K562 (cell line): ENCODE data around the gene ICAM1. TPM values are rescaled to one million over a fixed set of nuclear protein-coding genes. Genes with fewer than 3 reads are reported as not detected.
A peak's percentile ranks its signal among the peaks of the same experiment; 100 is the strongest.

Experiments used
- ATAC-seq: fragments of 200-7000 bp; cut with Tn5 transposase; 3 replicates; pipeline ENCODE4 v1.9.1; 2020; ENCODE audit warnings: moderate library complexity
- BruUV-seq: library from RNA; stranded (reverse); fragments of 400-500 nt; replicated peaks from 2 replicates; lab custom pipeline; 2021; lab: Mats Ljungman, UMichigan
- CTCF ChIA-PET: fragments of 300-600 bp; formaldehyde crosslinking; extraction: SDS; loops from one replicate; lab custom pipeline; 2021; ENCODE audit warnings: low intra/inter-chr PET ratio; lab: Yijun Ruan, JAX
- POLR2A ChIA-PET: fragments of 300-600, 350-650 bp; sonication (Branson Sonifier 250); formaldehyde crosslinking; extraction: SDS; loops from one replicate; lab custom pipeline; 2021; ENCODE audit warnings: antibody characterized with exemption, inconsistent platforms; lab: Yijun Ruan, JAX
- DNase-seq, 4 experiments: peaks; one replicate each; pipeline versions ENCODE4 v3.0.0 to v3.0.0-alpha.2; 2011 to 2018; ENCODE audit warnings: low spot score in 3 of 4, mixed read lengths in 3 of 4; ENCODE audit errors: extremely low read depth in 1 of 4
- FAIRE-seq: peaks from 2 replicates; lab custom pipeline; 2011; peaks lifted over from hg19 to GRCh38; lab: Jason Lieb, UNC
- H2AFZ ChIP-seq: 2 replicates; pipeline ENCODE4 v1.6.0; 2011; ENCODE audit warnings: low read depth, low read length, control low read depth, inconsistent platforms
- H3K27ac ChIP-seq: fragments of 200-600 bp; 3 replicates; pipeline ENCODE4 v1.8.0; 2011; ENCODE audit warnings: low read depth, mild to moderate bottlenecking, control low read depth, inconsistent platforms, low read length, moderate library complexity, mixed read lengths; ENCODE audit errors: extremely low read depth
- H3K27me3 ChIP-seq, 2 experiments: fragments of 300-600 bp in 1 of 2; 2 replicates in 1 of 2; 3 replicates in 1 of 2; pipeline versions ENCODE4 v1.6.0 to v1.8.0; 2011; ENCODE audit warnings: inconsistent platforms in 2 of 2, low read length in 2 of 2, mild to moderate bottlenecking in 1 of 2, mixed read lengths in 1 of 2, moderate library complexity in 1 of 2; ENCODE audit not compliant: control insufficient read depth in 2 of 2, insufficient read depth in 2 of 2
- H3K36me3 ChIP-seq: fragments of 300-600 bp; 3 replicates; pipeline ENCODE4 v1.8.0; 2011; ENCODE audit warnings: mild to moderate bottlenecking, low read length, inconsistent platforms; ENCODE audit not compliant: control insufficient read depth, insufficient read depth
- H3K4me1 ChIP-seq, 2 experiments: fragments of 200-600 bp in 1 of 2; replicated peaks in 1 of 2; 2 replicates in 1 of 2; 3 replicates in 1 of 2; pipeline versions ENCODE4 v1.5.1 to v1.8.0; 2011; ENCODE audit warnings: inconsistent platforms in 2 of 2, low read length in 2 of 2, mild to moderate bottlenecking in 1 of 2, mixed read lengths in 1 of 2, moderate library complexity in 1 of 2; ENCODE audit not compliant: control insufficient read depth in 2 of 2, insufficient read depth in 2 of 2
- H3K4me2 ChIP-seq: 2 replicates; pipeline ENCODE4 v1.6.1; 2011; ENCODE audit warnings: low read length, control low read depth, inconsistent platforms, mixed read lengths; ENCODE audit not compliant: insufficient read depth
- H3K4me3 ChIP-seq: fragments of 200-600 bp; sonication (generic), shearing (Covaris generic); 2 replicates; pipeline ENCODE4 v1.5.1; 2016; ENCODE audit warnings: control low read depth, inconsistent platforms
- H3K79me2 ChIP-seq: fragments of 200-600 bp; 3 replicates; pipeline ENCODE4 v1.8.0; 2011; ENCODE audit warnings: low read length, inconsistent platforms; ENCODE audit not compliant: control insufficient read depth, insufficient read depth
- H3K9ac ChIP-seq, 2 experiments: 2 replicates each; pipeline versions ENCODE4 v1.6.0 to v1.6.1; 2011; ENCODE audit warnings: low read depth in 2 of 2, low read length in 2 of 2, control low read depth in 1 of 2, inconsistent platforms in 1 of 2, mild to moderate bottlenecking in 1 of 2, mixed read lengths in 1 of 2; ENCODE audit not compliant: insufficient read depth in 1 of 2
- H3K9me1 ChIP-seq: one replicate; pipeline ENCODE4 v1.6.0; 2011; ENCODE audit warnings: inconsistent platforms, mild to moderate bottlenecking, low read length, moderate library complexity; ENCODE audit not compliant: control insufficient read depth, insufficient read depth
- H3K9me3 ChIP-seq: replicated peaks from 2 replicates; pipeline ENCODE4 v1.5.1; 2011; ENCODE audit warnings: low read depth, low read length, inconsistent platforms; ENCODE audit not compliant: control insufficient read depth, insufficient read depth
- H4K20me1 ChIP-seq: replicated peaks from 2 replicates; pipeline ENCODE4 v1.6.1; 2011; ENCODE audit warnings: low read length, inconsistent platforms, mixed read lengths; ENCODE audit not compliant: control insufficient read depth, insufficient read depth
- C11orf30 ChIP-seq: fragments of 450-650 bp; IDR thresholded peaks from 2 replicates; pipeline ENCODE4 v1.6.1; 2016; ENCODE audit warnings: low read depth, mild to moderate bottlenecking
- CBFA2T3 ChIP-seq: fragments of 450-650 bp; IDR thresholded peaks from 2 replicates; pipeline ENCODE4 v1.6.1; 2017
- CC2D1A ChIP-seq: fragments of 450-650 bp; IDR thresholded peaks from 2 replicates; pipeline ENCODE4 v1.6.1; 2017; ENCODE audit warnings: mild to moderate bottlenecking
- HNRNPUL1 ChIP-seq: fragments of 200-400 bp; formaldehyde crosslinking; IDR thresholded peaks from 2 replicates; pipeline ENCODE4 v1.6.1; 2017; ENCODE audit warnings: low read length
- KHSRP ChIP-seq: fragments of 450-650 bp; IDR thresholded peaks from 2 replicates; pipeline ENCODE4 v1.6.1; 2017
- MAFG ChIP-seq: fragments of 450-650 bp; conservative IDR thresholded peaks from 2 replicates; pipeline ENCODE4 v1.6.1; 2016; ENCODE audit warnings: missing genetic modification characterization, missing compliant biosample characterization
- MBD1 ChIP-seq: fragments of 250-450 bp; sonication (Bioruptor Pico); IDR thresholded peaks from 2 replicates; pipeline ENCODE4 v1.8.0; 2022; ENCODE audit warnings: inconsistent platforms
- PHF21A ChIP-seq: fragments of 450-650 bp; IDR thresholded peaks from 2 replicates; pipeline ENCODE4 v1.6.1; 2017; ENCODE audit warnings: low read depth, borderline replicate concordance
- RBM14 ChIP-seq: fragments of 200-400 bp; formaldehyde crosslinking; IDR thresholded peaks from 2 replicates; pipeline ENCODE4 v1.6.1; 2018; ENCODE audit warnings: low read depth, mild to moderate bottlenecking, low read length, moderate library complexity, borderline replicate concordance; ENCODE audit not compliant: insufficient read depth
- REST ChIP-seq, 2 experiments: fragments of 450-650 bp; formaldehyde crosslinking in 1 of 2; IDR thresholded peaks; 2 replicates each; pipeline versions ENCODE4 v1.4.0 to v1.6.1; 2014 to 2020; ENCODE audit warnings: mild to moderate bottlenecking in 2 of 2, borderline replicate concordance in 1 of 2, low read depth in 1 of 2
- TGIF2 ChIP-seq: sonication (generic); formaldehyde crosslinking; IDR thresholded peaks from 2 replicates; pipeline ENCODE4 v1.8.1; 2022; ENCODE audit warnings: mild to moderate bottlenecking, missing genetic modification reagents, moderate library complexity
- ZNF217 ChIP-seq: sonication (generic); formaldehyde crosslinking; IDR thresholded peaks from 2 replicates; pipeline ENCODE4 v1.8.0; 2022; ENCODE audit warnings: mild to moderate bottlenecking, missing genetic modification reagents
- ZNF263 ChIP-seq: sonication (generic); formaldehyde crosslinking; IDR thresholded peaks from 2 replicates; pipeline ENCODE4 v1.8.0; 2022; ENCODE audit warnings: mild to moderate bottlenecking, missing genetic modification reagents, borderline replicate concordance
- WGBS: fragments of 100-300 bp; shearing (Covaris generic); methylation state at CpG from one replicate; pipeline ENCODE4 v1.1.6; 2016; ENCODE audit warnings: low coverage, mixed read lengths; ENCODE audit not compliant: insufficient coverage; ENCODE audit errors: missing lambda C conversion rate; 5-methylcytosine and 5-hydroxymethylcytosine counted together
- in situ Hi-C: fragments of 300-500 bp; cut with MboI; formaldehyde crosslinking; loops from 4 replicates; pipeline ENCODE4 v1.15.0; 2018; ENCODE audit warnings: inconsistent platforms, mixed read lengths
- intact Hi-C: fragments of 100-400 bp; cut with micrococcal nuclease; formaldehyde crosslinking; loops from 2 replicates; pipeline ENCODE4 v1.14.2; 2022
- polyA plus RNA-seq, 8 experiments: library from polyadenylated mRNA; depleted of rRNA in 4 of 8; stranded (reverse) in 5 of 8; unstranded in 3 of 8; fragments of >200 nt; fragmentation: Nextera tagmentation in 2 of 8; fragmentation: Illumina TruSeq in 1 of 8; extraction: Ambion mirVana in 2 of 8; extraction: Trizol in 1 of 8; gene quantifications; 2 replicates each; pipeline versions ENCODE4 v1.2.1 to v1.2.3, GENCODE V29; 2011 to 2014; ENCODE audit warnings: inconsistent platforms in 1 of 8, missing spikeins in 1 of 8
- total RNA-seq, 7 experiments: library from RNA; depleted of rRNA in 6 of 7; stranded (reverse); fragments of >200 nt in 6 of 7; fragmentation: Illumina TruSeq in 2 of 7; extraction: Trizol in 2 of 7; gene quantifications; 2 replicates each; pipeline versions ENCODE4 v1.2.1 to v1.2.3, GENCODE V29; 2011 to 2021; ENCODE audit warnings: low replicate concordance in 1 of 7

ICAM1 gene
- total and polyA plus RNA-seq, 9 of the 15 experiments (the other 6 are each of a cell fraction or from before 2014, with no cell fraction given) = 2.3 to 24.4 (median 13.4) TPM

- peak overlapping the region; percentile 45; the same call in 2 of the 3 replicates for H3K27ac ChIP-seq
- TF ChIP-seq PHF21A (no peak), CC2D1A (no peak), HNRNPUL1 (no peak), TGIF2 (CRISPR knock-in tag) (no peak), ZNF263 (peak; percentile 14; the same call in 1 of the 2 replicates), MBD1 (no peak), REST (IDR thresholded peaks at IDR 0.05; ENCODE audit: borderline replicate concordance) (peak; percentile 9; the same call in 1 of the 2 replicates), REST (CRISPR knock-in tag; IDR thresholded peaks at IDR 0.05; ENCODE audit: low read depth) (no peak), CBFA2T3 (no peak), ZNF217 (CRISPR knock-in tag) (no peak), KHSRP (no peak), MAFG (no peak), C11orf30 (no peak), RBM14 (0 out of 2 replicates have a peak, but pooled peaks have one; percentile 70)
These were observed 64.5 kb downstream of the ICAM1 start for GRCh38 chr19:10335352-10335985.

More at GRCh38 chr19:10335352-10335985, 64.5 kb downstream of the ICAM1 start:
- POLR2A ChIA-PET = interaction anchor here (0.5 to 3.9 kb wide), 6 partner anchors 9 to 46 kb away, joined by 3 to 29 read pairs (median 9); partner anchors contain the start of genes ICAM5 and TYK2
- ATAC-seq = no peak
- H4K20me1 ChIP-seq = peaks cover 10% of the 10 kb centered on the region; the same call in 1 of the 2 replicates
- H3K9ac ChIP-seq = peak overlapping the region; percentile 51 to 99
- H3K4me1 ChIP-seq = peaks cover 15 to 44% of the 10 kb centered on the region in 2 experiments; a peak in 4 of 5 replicates
- H3K9me3 ChIP-seq = no peaks in the 10 kb centered on the region
- H2AFZ ChIP-seq = peak overlapping the region; percentile 81
- in situ Hi-C loops (no loop called here), intact Hi-C loops (loop anchor here (2.0 kb wide), 2 partner anchors 45 to 53 kb away; partner anchors contain the start of gene TYK2)
- H3K9me1 ChIP-seq = no peaks in the 10 kb centered on the region
- WGBS = 51% methylated on average over 21 of the region's 26 CpGs
- peaks cover 49% of the 10 kb centered on the region for H3K79me2 ChIP-seq
- no peak for DNase-seq
- no TSS peak for BruUV-seq
- FAIRE-seq = no peak
- H3K4me2 ChIP-seq = peak overlapping the region; percentile 92
- CTCF ChIA-PET = no interaction called here
- no peaks in the 10 kb centered on the region for H3K27me3 ChIP-seq
- H3K4me3 ChIP-seq = peak overlapping the region; percentile 93
- H3K36me3 ChIP-seq = peaks cover 17% of the 10 kb centered on the region
